ENCODE data around the gene IWS1. TPM values are rescaled to one million over a fixed set of nuclear protein-coding genes. Genes with fewer than 3 reads are reported as not detected.

The IWS1 gene
- total and polyA plus RNA-seq, 2 experiments from 2014 or later: 32.4 to 42.4 TPM

- Histone ChIP-seq H3K4me3 (no peak overlapping the region), H3K36me3 (ENCODE audit: low read depth) (no peaks in the 10 kb centered on the region), H2AFZ (no peak overlapping the region), H3F3A (ENCODE audit: insufficient read depth) (peaks cover 15% of the 10 kb centered on the region), H3K9me3 (ENCODE audit: low read depth) (no peaks in the 10 kb centered on the region), H3K27ac (no peak overlapping the region), H3K9me2 (ENCODE audit: insufficient read depth) (no peaks in the 10 kb centered on the region), H4K20me1 (ENCODE audit: insufficient read depth) (no peaks in the 10 kb centered on the region), H3K79me2 (ENCODE audit: insufficient read depth) (no peaks in the 10 kb centered on the region), H3K4me2 (ENCODE audit: unreplicated experiment) (no peak overlapping the region), H3K27me3 (replicated peaks; ENCODE audit: insufficient read depth) (no peaks in the 10 kb centered on the region), H3K9ac (no peak overlapping the region), H3K4me1 (ENCODE audit: insufficient read depth) (peaks cover 34% of the 10 kb centered on the region)
- in situ Hi-C loops (cut with MboI): no loop called here
- no peak for TF ChIP-seq EZH2 (IDR thresholded peaks at IDR 0.05; ENCODE audit: insufficient read depth, poor library complexity, severe bottlenecking)
- TF ChIP-seq EZH2phosphoT487 (IDR thresholded peaks at IDR 0.05; ENCODE audit: insufficient read depth, low read depth): no peak
- 93 to 95% methylated on average over 10 of the region's 10 CpGs for WGBS, 2 experiments (ENCODE audit: low coverage in 1 of 2, low lambda C conversion rate in 2 of 2, missing lambda C conversion rate in 2 of 2)
- no peak for DNase-seq
Observed at GRCh38 chr2:127566576-127566975, 40.3 kb upstream of the IWS1 start.

GRCh38 chr2:127566139-127566417 is 39.8 kb upstream of the IWS1 start:
- Histone ChIP-seq H3K27ac (no peak overlapping the region), H3K27me3 (replicated peaks; ENCODE audit: insufficient read depth) (no peaks in the 10 kb centered on the region), H3K9me3 (ENCODE audit: low read depth) (no peaks in the 10 kb centered on the region), H3F3A (ENCODE audit: insufficient read depth) (peaks cover 20% of the 10 kb centered on the region), H3K9me2 (ENCODE audit: insufficient read depth) (no peaks in the 10 kb centered on the region), H3K36me3 (ENCODE audit: low read depth) (no peaks in the 10 kb centered on the region), H3K4me2 (ENCODE audit: unreplicated experiment) (no peak overlapping the region), H3K9ac (no peak overlapping the region), H3K79me2 (ENCODE audit: insufficient read depth) (no peaks in the 10 kb centered on the region), H3K4me1 (ENCODE audit: insufficient read depth) (peaks cover 37% of the 10 kb centered on the region), H4K20me1 (ENCODE audit: insufficient read depth) (no peaks in the 10 kb centered on the region), H2AFZ (no peak overlapping the region), H3K4me3 (no peak overlapping the region)
- in situ Hi-C loops (cut with MboI): no loop called here
- DNase-seq: no peak
- TF ChIP-seq EZH2phosphoT487 (IDR thresholded peaks at IDR 0.05; ENCODE audit: insufficient read depth, low read depth) (no peak), EZH2 (IDR thresholded peaks at IDR 0.05; ENCODE audit: insufficient read depth, poor library complexity, severe bottlenecking) (no peak)
- 96 to 98% methylated on average over 5 of the region's 5 CpGs for WGBS, 2 experiments (ENCODE audit: low coverage in 1 of 2, low lambda C conversion rate in 2 of 2, missing lambda C conversion rate in 2 of 2)

GRCh38 chr2:127565261-127566138 is 39.2 kb upstream of the IWS1 start:
- no peak overlapping the region for H3K4me3 ChIP-seq
- in situ Hi-C loops (cut with MboI): no loop called here
- no peaks in the 10 kb centered on the region for H4K20me1 ChIP-seq (ENCODE audit: insufficient read depth)
- H3F3A ChIP-seq (ENCODE audit: insufficient read depth): peaks cover 24% of the 10 kb centered on the region
- H3K9me3 ChIP-seq (ENCODE audit: low read depth): no peaks in the 10 kb centered on the region
- H3K9ac ChIP-seq: no peak overlapping the region
- H3K36me3 ChIP-seq (ENCODE audit: low read depth): no peaks in the 10 kb centered on the region
- no peak for DNase-seq
- H3K4me2 ChIP-seq (ENCODE audit: unreplicated experiment): no peak overlapping the region
- no peaks in the 10 kb centered on the region for H3K79me2 ChIP-seq (ENCODE audit: insufficient read depth)
- no peaks in the 10 kb centered on the region for H3K9me2 ChIP-seq (ENCODE audit: insufficient read depth)
- H3K4me1 ChIP-seq (ENCODE audit: insufficient read depth): peaks cover 37% of the 10 kb centered on the region
- no peak for TF ChIP-seq EZH2phosphoT487 (IDR thresholded peaks at IDR 0.05; ENCODE audit: insufficient read depth, low read depth)
- TF ChIP-seq EZH2 (IDR thresholded peaks at IDR 0.05; ENCODE audit: insufficient read depth, poor library complexity, severe bottlenecking): no peak
- H3K27ac ChIP-seq: no peak overlapping the region
- H2AFZ ChIP-seq: no peak overlapping the region
- no peaks in the 10 kb centered on the region for H3K27me3 ChIP-seq (replicated peaks; ENCODE audit: insufficient read depth)
- 90 to 92% methylated on average over 12 of the region's 12 CpGs for WGBS, 2 experiments (ENCODE audit: low coverage in 1 of 2, low lambda C conversion rate in 2 of 2, missing lambda C conversion rate in 2 of 2)

- H3K4me2 ChIP-seq (ENCODE audit: unreplicated experiment): no peak overlapping the region
- no peaks in the 10 kb centered on the region for H3K79me2 ChIP-seq (ENCODE audit: insufficient read depth)
- no peaks in the 10 kb centered on the region for H3K36me3 ChIP-seq (ENCODE audit: low read depth)
- no peak overlapping the region for H3K4me3 ChIP-seq
- H3K4me1 ChIP-seq (ENCODE audit: insufficient read depth): peaks cover 35% of the 10 kb centered on the region
- no peak overlapping the region for H2AFZ ChIP-seq
- WGBS, 2 experiments (ENCODE audit: low coverage in 1 of 2, low lambda C conversion rate in 2 of 2, missing lambda C conversion rate in 2 of 2): 85 to 87% methylated on average over 10 to 11 of the region's 11 CpGs
- no peak for DNase-seq
- H3K9me3 ChIP-seq (ENCODE audit: low read depth): no peaks in the 10 kb centered on the region
- H3K27me3 ChIP-seq (replicated peaks; ENCODE audit: insufficient read depth): no peaks in the 10 kb centered on the region
- no peaks in the 10 kb centered on the region for H4K20me1 ChIP-seq (ENCODE audit: insufficient read depth)
- peaks cover 16% of the 10 kb centered on the region for H3F3A ChIP-seq (ENCODE audit: insufficient read depth)
- no peaks in the 10 kb centered on the region for H3K9me2 ChIP-seq (ENCODE audit: insufficient read depth)
- in situ Hi-C loops (cut with MboI): no loop called here
- TF ChIP-seq EZH2 (IDR thresholded peaks at IDR 0.05; ENCODE audit: insufficient read depth, poor library complexity, severe bottlenecking) (no peak), EZH2phosphoT487 (IDR thresholded peaks at IDR 0.05; ENCODE audit: insufficient read depth, low read depth) (no peak)
- no peak overlapping the region for H3K27ac ChIP-seq
- no peak overlapping the region for H3K9ac ChIP-seq
Observed at GRCh38 chr2:127564429-127565260, 38.4 kb upstream of the IWS1 start.
